ENCODE results near the gene C1orf116. TPM values are rescaled to one million over a fixed set of nuclear protein-coding genes. Genes with fewer than 3 reads are reported as not detected.

Gene C1orf116
- total RNA-seq, 1 donor from 2014 or later = not detected

DNA sequence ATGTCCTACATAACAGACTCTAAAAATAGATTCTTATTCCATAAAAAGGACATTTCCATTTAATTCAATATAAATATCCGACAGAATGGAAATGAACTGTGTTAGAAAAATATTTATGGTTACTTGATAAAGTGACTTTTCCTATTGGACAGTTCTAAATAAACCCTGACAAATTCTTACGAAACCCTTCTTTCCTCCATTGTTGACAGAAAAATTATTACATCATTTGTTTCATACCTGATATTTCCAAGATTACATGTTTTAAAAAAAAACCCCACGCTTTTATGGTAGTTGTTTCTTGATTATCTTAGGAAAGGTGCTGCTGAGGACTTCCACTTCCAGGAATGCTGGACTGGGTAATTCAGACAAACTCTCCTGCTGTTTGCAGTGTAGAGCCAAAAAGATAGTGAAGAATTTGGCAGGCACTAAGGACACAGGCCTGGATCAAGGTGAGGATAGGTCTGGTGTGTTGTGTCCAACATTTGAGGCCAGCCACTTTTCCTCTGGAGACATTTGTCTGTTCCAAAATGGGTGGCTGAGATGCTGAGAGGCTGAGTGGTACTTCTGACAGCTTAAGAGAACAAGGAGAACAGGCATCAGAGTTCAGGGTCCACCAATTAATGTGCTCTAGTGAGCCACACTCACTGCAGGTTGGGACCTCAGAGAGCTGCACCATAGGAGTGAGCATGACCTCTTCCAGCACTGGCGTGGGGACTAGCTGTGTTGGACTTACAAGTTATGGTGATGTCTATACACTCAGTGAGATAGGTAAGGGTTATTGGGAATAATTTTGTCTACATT, 7.0 kb upstream of the C1orf116 start:
- no peak for DNase-seq (ENCODE audit: low spot score in 2 of 2)
- FAIRE-seq = no peak

- no peak for FAIRE-seq
- DNase-seq (ENCODE audit: low spot score in 2 of 2) = no peak
Measured at GRCh38 chr1:207036865-207037264, 4.3 kb upstream of the C1orf116 start.

DNA sequence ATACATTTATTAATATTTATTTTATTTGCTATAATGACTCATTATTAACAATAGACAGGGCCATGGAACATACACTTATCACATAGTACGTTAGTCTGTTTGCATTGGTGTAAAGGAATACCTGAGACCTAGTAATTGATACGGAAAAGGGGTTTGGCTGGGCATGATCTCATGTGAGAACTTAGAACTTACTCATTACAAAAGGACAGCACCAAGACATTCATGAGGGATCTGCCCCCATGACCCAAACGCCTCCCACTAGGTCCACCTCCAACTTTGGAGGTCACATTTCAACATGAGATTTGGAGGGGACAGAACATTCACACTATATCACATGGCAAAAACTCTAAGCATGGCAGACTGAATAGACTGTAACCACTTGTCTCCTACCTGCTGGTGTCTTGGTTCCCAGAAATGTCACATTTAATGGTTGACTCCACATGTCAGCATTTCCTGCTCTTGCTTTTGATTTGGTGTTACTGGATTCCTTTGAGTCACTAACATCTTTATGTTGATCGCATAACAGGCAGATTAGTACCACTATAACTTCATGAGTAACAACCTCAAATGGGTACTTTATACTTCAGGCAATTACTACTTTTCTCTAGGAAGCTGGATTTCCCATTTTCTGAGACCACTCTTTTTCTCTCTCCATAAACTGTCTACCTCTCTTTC, 3.5 kb upstream of the C1orf116 start:
- DNase-seq (ENCODE audit: low spot score in 2 of 2) (no peak), FAIRE-seq (no peak)

GRCh38 chr1:207034998-207035397, 2.4 kb upstream of the C1orf116 start:
- FAIRE-seq (no peak), DNase-seq (ENCODE audit: low spot score in 2 of 2) (no peak)

DNA sequence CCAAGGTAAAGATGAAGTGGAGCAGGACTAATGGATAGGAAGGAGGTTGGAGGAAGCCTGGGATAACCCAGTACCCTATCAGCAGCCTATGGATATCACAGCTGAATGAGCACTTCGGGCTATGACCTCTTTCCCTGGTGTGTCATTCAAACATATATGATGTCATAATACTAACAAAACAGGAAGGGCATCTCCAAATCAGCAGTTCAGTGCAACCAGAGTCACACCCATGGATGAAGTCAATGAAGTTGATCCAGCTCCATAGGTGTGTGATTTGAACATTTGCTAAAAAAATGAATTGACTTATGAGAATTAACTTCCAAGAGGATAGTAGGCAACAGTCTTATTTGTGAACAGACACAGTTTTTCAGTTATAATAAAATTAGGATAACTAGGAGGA, 1.7 kb upstream of the C1orf116 start:
- FAIRE-seq (no peak), DNase-seq (ENCODE audit: low spot score in 2 of 2) (no peak)

DNA sequence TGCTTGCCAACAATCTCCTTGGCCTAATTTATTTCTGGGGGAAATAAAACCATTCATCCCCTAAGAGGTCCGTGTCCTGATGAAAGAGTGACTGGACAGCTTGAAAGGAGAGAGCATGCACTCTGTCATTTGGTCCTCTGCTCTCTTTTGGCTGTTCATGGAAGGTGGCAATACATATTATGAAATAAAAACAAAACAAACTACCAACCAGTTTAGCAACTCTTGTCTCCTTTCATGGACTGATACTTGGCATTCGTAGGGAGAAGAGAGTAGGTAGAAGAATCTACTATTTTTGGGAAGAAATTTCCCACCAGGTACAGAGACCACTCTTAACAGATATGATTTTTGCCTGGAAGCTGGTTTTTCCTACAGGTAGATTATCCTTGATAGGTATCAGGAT, 746 bp upstream of the C1orf116 start:
- FAIRE-seq (no peak), DNase-seq (ENCODE audit: low spot score in 2 of 2) (no peak)

DNA sequence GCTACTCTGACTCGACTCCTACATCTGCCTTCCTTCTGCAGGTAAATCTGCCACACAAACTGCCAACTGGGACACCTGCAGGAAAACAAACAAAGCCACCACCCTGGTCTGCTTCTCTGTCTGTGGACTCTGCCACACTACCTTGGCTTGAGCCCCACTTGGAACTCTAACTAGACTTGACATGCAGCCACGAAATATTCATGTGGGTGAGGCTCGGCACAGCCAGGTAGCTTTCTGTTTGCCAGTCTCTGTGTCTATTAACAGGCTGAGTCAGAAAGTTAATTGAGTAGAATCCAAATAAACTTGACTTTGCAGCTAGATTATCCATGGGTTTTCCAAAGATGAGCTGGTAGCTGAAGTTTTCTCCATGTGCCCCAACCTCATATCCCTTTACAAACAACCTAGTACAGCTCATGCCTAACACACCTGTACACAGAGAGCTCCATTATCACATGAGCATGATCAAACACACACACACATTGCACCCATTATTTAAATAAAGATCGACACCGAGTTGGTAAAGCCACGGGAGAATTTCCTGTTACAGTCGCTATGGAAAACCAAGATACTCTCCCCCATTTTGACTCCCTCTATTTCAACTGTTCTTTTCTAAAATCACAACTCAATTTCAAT, 808 bp downstream of the C1orf116 start:
- FAIRE-seq (no peak), DNase-seq (ENCODE audit: low spot score in 2 of 2) (no peak)

- FAIRE-seq (no peak), DNase-seq (ENCODE audit: low spot score in 2 of 2) (no peak)
Measured at GRCh38 chr1:207031016-207031415, 1.5 kb downstream of the C1orf116 start.

GRCh38 chr1:207030522-207031009, 2.0 kb downstream of the C1orf116 start:
- DNase-seq (ENCODE audit: low spot score in 2 of 2) = no peak
- no peak for FAIRE-seq

GRCh38 chr1:207029701-207030521, 2.6 kb downstream of the C1orf116 start:
- no peak for DNase-seq (ENCODE audit: low spot score in 2 of 2)
- no peak for FAIRE-seq

DNA sequence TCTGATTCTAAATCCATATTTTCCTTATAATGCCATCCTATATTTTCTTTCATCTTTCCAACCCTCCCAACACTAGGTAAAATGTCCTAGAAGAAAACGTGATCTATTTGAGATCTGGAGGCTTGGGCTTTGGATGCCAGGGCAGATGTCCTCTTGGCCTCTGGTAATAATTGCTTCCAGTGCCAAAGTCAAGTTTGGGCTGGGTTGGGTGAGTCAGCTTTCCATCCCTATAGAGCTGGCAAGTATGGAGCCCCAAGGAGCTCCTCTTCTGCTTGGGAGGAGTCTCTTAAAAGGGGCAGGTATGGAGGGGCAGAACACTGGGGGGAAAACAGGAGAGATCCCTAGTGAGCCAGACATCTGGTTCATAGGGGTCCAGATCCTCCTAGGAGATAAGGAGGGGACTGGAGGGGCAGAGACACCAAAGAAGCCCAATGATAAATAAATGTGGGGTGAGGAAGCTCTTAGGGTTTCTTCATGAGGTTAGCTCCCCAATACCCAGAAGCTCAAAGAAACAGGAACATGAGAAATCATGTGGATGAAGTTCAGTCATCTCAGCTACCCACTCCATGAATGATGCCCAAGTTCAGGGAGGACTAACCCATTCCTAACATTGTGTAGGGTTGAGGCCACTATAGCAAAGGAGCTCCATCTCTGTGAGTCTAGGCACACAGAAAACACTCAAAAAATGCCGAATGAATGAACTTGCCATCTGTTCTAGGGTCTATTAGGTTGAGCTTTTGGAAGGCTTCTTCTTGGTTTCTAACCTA, 3.5 kb downstream of the C1orf116 start:
- FAIRE-seq = no peak
- DNase-seq (ENCODE audit: low spot score in 2 of 2) = no peak

GRCh38 chr1:207027921-207028320, 4.6 kb downstream of the C1orf116 start:
- FAIRE-seq = no peak
- DNase-seq (ENCODE audit: low spot score in 2 of 2) = no peak

DNA sequence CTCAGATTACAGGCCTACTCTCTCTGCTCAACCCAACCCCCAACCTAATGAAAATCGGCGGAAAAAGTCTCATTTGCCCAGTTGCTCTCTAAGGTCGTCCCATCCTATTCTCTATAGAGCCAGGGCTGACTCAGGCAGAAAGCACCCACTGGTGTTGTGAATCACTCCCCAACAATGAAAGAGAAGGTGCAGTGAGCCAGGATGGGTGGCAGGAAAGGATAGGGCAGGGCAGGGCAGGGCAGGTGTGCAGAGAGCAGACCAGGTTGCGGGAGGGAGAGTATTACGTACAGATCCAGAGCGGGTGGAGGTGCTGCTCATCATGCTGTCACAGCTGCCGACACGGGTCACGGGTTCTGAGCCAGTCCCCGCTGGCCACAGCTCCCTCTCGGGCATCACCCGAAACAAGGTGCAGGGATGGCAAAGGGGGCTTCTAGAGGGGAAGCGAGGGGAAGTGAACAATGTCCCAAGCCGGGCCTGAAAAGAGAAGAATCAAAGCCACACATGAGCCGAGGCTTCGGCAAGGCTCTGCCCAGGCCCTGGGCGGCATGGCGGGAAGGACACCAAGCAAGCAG, 5.3 kb downstream of the C1orf116 start:
- DNase-seq (ENCODE audit: low spot score in 2 of 2) (no peak), FAIRE-seq (no peak)

GRCh38 chr1:207026104-207026534, 6.4 kb downstream of the C1orf116 start:
- DNase-seq (ENCODE audit: low spot score in 2 of 2) (peak in 1 of 2 donors; percentile 43), FAIRE-seq (no peak)

GRCh38 chr1:207025146-207025880, 7.2 kb downstream of the C1orf116 start:
- DNase-seq (ENCODE audit: low spot score in 2 of 2) = no peak
- FAIRE-seq = no peak

DNA sequence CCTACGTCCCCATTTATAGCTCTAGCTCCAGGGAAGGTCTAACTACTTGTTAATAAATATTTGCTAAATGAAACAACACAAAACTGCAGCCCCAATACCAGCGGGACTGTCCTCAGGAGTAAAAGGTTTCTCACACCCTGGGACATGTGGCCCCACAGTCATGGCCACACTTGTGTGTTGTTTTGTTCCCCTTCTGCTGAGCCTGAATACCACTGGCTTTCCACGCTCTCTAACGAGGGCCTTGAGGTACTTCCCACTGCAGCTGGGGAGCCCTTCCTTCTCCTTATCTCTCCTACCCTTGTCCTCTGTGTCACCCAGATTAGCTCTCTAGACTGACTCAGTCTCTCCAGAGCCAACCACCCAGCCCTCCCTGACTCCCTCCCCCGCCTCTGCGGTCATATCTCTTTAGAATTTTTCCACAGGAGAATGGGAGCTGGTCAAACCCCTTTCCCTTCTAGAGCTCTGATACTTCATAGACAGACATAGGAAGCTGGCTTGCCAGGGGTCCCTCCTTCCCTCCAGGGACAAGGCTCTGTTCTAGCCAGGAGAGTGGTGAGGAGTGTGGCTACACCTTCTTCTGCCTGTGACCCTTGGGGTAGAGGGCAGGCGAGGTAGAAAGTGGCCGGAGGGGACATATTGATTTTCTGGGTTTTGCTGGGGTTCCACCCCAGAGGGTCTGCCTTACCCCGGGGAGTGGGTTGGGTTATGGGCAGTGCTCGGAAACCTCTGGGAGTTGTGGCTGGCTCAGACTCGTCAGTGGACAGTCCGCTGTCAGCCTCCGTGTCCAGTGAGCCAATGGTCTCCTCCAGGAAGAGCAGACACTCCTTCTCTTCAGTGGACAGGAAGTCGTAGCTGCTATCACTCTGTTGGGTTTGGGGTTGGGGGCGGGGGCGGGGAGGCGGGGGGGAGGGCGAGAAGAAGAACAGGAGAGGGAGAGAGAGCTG, 8.1 kb downstream of the C1orf116 start:
- no peak for DNase-seq (ENCODE audit: low spot score in 2 of 2)
- no peak for FAIRE-seq

GRCh38 chr1:207022996-207023679, 9.4 kb downstream of the C1orf116 start:
- DNase-seq (ENCODE audit: low spot score in 2 of 2) = no peak
- no peak for FAIRE-seq
